Stimulated activated CD8-positive, alpha-beta memory T cell treated with anti-CD3 and anti-CD28 coated beads, Interleukin-4, amount 100 ng/mL, for 1 hour (primary cell): Measurements from ENCODE around the gene TGM1.
A peak's percentile ranks its signal among the peaks of the same experiment; 100 is the strongest.

Experiments
- DNase-seq, 2 donors: peaks; one replicate each; pipeline ENCODE4 v3.0.0-alpha.2; 2020; ENCODE audit warnings: low read depth in 2 of 2, low spot score in 1 of 2

TGM1 gene

GRCh38 chr14:24262821-24263733 is at the start of gene TGM1:
Gene TGM1 (minus strand): TSS chr14:24263177. CDS start chr14:24262352, 825 bp downstream.
- DNase-seq: no peak

DNA sequence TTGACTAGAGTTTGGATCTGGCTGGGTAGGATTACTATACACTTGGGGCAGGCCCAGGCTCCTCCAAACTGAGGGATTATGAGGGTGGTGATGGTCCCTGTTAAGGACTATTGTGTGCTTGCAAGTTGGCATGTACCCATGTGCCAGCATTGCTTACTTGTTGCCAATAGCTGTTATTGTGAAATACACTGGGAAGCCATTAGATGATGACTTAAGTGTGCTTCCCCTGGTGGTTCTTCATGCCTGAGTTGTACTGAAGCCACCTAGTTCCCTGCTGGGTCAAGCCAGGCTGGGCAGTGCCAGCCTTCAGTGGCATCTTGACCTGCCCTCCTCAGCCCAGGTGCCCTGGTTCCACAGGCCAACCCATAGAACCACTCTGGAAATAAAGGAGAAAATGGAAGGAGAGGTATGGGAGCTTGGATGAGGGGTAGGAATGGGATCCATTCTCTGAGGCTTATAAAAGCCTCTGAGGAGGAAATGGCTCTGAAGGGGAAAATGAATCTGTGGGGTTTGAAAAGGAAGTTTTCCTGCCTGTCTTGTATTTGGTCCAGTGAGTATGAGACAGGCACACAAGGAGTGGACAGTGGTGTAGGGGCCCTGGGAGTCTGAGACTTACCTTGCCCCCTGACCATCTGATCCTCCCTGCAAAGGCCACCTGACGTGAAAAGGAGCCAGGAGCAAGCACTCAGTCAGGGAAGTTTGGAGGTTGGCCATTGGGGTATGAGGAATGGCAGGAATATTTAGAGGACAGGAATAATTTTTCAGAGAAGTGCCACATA is 49.0 kb upstream of the TGM1 start:
- DNase-seq: no peak

- peak; percentile 32 to 34 for DNase-seq
Observed at GRCh38 chr14:24310646-24311604, 47.9 kb upstream of the TGM1 start, which contains the start of gene LTB4R. Gene LTB4R (plus strand): TSS chr14:24311502. CDS start chr14:24315652, 4,150 bp downstream.

DNA sequence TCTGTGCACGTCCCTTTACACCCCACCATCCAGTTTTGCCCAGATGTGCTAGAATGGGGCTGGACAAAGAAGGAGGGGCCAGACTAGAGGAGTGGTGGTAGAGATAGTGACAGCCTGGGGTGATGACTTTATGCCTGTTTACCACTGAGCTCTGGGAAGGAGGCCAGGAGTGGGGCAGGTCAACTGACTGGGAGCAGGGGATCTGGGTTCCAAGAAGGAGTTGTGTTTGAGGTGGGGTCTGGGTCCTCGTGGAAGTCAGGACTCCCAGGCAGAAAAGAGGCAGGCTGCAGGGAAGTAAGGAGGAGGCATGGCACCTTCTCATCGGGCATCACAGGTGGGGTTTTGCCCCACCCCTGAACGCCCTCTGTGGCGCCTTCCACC is 47.3 kb upstream of the TGM1 start:
- DNase-seq: no peak

DNA sequence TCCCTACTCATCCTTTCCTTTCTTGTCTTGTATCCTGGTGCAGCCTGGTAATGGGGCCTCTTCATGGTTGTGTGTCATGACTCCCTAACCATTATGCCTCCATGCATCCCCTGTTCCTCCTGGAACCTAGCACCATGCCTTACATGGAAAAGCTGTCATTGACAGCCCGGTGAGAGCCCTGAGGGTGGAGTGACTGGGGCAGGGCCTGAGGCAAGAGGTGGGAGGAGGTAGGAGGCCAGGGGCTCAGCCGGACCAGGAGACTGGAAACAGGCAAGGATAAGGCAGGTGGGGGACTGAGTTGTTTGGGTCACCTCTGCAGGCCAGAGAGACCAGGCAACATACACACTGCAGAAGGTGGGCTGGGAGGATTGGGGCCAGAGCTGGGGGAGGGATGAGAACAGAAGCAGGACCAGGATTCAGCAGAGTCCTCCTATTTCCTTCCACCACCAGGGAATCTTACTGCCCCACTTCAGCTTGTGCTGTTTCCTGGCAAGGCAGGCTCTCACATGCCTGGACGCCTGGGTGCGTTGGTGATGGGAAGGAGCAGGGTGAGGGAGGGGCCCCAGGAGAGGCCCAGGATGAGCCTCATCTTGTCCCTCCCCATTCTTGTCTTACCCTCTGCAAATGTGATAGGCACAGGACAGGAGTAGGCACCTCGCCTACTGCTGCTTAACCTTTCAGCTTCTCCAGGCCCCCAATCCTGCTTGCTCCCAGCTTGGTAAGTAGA is 46.7 kb upstream of the TGM1 start, which contains the start of gene LTB4R2:
TSS of gene LTB4R2 (plus strand) at position 603 of the 727 bp plus-strand sequence. CDS start 525 bp downstream, outside the sequence.
- DNase-seq: no peak

GRCh38 chr14:24308342-24309124 is 45.6 kb upstream of the TGM1 start:
- no peak for DNase-seq

- DNase-seq: no peak
Observed at GRCh38 chr14:24307575-24308341, 44.8 kb upstream of the TGM1 start, which contains the start of gene CIDEB. Gene CIDEB (minus strand): TSS chr14:24307977. CDS start chr14:24307858, 119 bp downstream.

- DNase-seq: no peak
Observed at GRCh38 chr14:24307156-24307574, 44.2 kb upstream of the TGM1 start.

DNA sequence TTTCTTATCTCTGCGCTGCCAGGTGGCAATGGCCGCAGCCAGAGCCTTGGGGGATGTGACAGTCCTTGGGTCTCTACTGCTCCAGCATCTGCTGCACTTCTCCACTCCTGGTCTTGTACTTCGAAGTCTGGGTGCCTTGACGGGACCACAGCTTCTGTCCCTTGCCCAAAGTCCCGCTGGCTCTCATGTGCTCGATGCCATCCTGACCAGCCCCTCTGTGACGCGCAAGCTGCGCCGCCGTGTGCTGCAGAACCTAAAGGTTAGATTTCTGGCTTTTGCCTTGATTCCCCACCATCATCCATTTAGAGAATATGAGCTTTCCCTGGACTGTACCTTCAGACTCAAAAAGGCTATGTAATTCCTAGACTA is 41.0 kb upstream of the TGM1 start:
- no peak for DNase-seq

DNA sequence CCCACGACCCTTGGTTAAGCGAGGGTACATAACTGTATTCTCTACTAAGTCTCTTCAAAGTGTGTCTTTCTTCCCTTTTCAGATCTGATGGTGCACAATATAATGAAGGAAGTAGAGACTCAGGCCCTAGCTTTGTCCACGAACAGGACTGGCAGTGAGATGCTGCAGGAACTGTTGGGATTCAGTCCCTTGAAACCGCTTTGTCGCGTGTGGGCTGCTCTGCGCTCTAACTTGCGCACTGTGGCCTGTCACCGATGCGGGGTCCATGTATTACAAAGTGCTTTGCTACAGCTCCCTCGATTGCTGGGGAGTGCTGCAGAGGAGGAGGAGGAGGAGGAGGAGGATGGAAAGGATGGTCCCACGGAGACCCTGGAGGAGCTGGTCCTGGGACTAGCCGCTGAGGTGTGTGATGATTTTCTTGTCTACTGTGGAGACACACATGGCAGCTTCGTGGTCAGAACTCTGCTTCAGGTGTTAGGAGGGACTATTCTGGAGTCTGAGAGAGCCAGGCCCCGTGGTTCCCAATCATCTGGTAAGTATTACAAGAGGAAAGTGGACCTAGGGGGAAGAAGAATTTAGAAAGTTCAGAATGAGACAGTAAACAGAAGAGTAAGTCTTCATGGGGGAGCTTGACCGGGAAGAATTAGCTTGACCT is 37.5 kb upstream of the TGM1 start:
- DNase-seq: no peak

- DNase-seq: peak; percentile 90 to 93
Observed at GRCh38 chr14:24299255-24300191, 36.5 kb upstream of the TGM1 start, which contains the start of the genes DHRS1 and NOP9. Gene DHRS1 (minus strand): TSS chr14:24299780. CDS start chr14:24299106, 674 bp downstream. Gene NOP9 (plus strand): TSS chr14:24299850. CDS start chr14:24299955, 105 bp downstream.

DNA sequence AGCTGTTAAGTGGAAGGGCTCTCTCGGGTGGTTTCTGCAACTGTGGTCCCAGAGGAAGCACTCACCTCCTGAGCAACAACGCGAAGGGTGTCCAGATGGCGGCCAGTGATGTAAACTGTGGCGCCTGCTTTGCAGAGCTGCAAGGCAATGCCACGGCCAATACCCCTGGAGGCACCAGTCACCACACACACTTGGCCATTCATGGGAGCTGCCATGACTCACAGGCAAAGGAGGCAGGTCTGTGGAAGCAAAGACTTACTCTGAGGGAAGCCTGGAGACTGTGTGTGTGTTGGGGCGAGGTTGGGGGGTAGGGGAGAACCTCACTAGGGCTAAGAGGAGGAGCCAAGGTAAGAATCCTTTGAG is 35.9 kb upstream of the TGM1 start:
- DNase-seq: no peak

DNA sequence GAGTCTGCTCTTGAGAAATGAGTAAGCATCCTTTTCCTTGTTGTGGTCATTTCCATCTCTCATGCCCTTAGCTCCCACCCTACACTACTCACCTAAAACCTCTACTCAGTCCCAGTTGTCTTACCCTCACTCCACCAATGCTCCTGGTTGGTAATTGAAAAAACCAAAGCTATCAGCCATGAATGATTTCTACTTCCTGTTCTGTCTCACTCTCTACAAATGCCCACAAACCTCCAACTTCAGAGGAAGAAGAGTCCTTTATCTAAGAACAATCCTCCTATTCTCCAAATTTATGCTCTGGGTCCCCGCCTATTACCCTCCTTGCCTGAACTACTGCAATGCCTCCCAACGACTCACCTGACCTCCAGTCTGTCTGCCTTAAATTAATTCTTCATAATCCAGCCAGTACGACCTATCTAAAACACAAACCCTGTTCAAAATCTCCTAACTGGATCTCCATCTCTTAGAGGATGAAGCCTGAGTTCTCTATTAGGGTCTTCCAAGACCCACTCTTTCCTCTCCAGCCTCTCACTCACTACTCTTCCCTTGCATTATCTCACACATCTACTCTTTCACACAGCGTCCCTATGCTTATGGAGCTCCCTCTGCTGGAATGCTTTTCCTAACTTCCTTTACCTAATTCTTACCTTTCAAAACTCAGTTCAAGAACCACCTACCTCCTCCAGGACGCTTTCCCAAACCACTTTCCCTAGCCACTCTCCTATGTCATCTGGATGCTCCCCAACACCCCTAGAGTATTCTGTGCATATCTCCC is 34.4 kb upstream of the TGM1 start:
- DNase-seq: no peak

- peak; percentile 23 to 44 for DNase-seq
Observed at GRCh38 chr14:24296341-24297157, 33.6 kb upstream of the TGM1 start.

DNA sequence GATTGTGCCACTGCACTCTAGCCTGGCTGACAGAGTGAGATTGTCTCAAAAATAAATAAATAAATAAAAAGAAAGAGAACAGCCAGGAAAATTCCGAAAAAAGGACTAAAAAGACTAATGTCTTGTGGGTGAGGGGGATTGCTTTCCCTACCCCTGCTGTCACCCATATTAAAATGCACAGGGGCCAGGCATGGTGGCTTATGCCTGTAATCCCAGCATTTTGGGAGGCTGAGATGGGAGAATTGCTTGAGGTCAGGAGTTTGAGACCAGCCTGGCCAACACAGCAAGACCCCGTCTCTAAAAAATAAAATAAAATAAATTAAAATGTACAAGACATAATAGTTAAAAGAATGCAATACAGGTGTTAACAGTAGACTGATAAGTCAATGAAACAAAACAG is 30.5 kb upstream of the TGM1 start:
- no peak for DNase-seq
